H1 (cell line): ENCODE data around the gene SNX30. TPM values are rescaled to one million over a fixed set of nuclear protein-coding genes. Genes with fewer than 3 reads are reported as not detected.

ENCODE experiments used
- CTCF ChIA-PET: fragments of 300-600 bp; sonication (Branson Sonifier 250); formaldehyde crosslinking; loops from one replicate; lab custom pipeline; 2021; ENCODE audit not compliant: partially characterized antibody; lab: Charles Lee
- POLR2A ChIA-PET: fragments of 300-600 bp; sonication (Branson Sonifier 250); formaldehyde crosslinking; loops from one replicate; lab custom pipeline; 2021; ENCODE audit warnings: inconsistent platforms; ENCODE audit not compliant: partially characterized antibody; lab: Charles Lee
- DNase-seq, 2 experiments: peaks; one replicate each; pipeline versions ENCODE4 v3.0.0 to v3.0.0-alpha.2; 2010 to 2022; ENCODE audit warnings: low spot score in 2 of 2, low read depth in 1 of 2, mixed read lengths in 1 of 2
- FAIRE-seq: peaks from 2 replicates; lab custom pipeline; 2011; peaks lifted over from hg19 to GRCh38; lab: Jason Lieb, UNC
- H2AFZ ChIP-seq: 2 replicates; pipeline ENCODE4 v1.8.1; 2012; ENCODE audit warnings: low read length, inconsistent platforms
- H2AK5ac ChIP-seq: 2 replicates; pipeline ENCODE4 v1.6.1; 2013; ENCODE audit warnings: low read depth, low read length
- H2BK120ac ChIP-seq: replicated peaks from 2 replicates; pipeline ENCODE3; 2013; ENCODE audit warnings: low read depth, low read length, inconsistent platforms
- H2BK12ac ChIP-seq: 2 replicates; pipeline ENCODE4 v1.6.1; 2013; ENCODE audit warnings: low read depth, low read length
- H2BK15ac ChIP-seq: 2 replicates; pipeline ENCODE4 v1.6.1; 2013; ENCODE audit warnings: low read length
- H2BK20ac ChIP-seq: 2 replicates; pipeline ENCODE4 v1.6.1; 2013; ENCODE audit warnings: low read length
- H2BK5ac ChIP-seq: 2 replicates; pipeline ENCODE4 v1.6.1; 2013; ENCODE audit warnings: low read depth, low read length
- H3K14ac ChIP-seq: 2 replicates; pipeline ENCODE4 v1.6.1; 2013; ENCODE audit warnings: inconsistent platforms; ENCODE audit not compliant: insufficient read length
- H3K18ac ChIP-seq: 2 replicates; pipeline ENCODE4 v1.6.1; 2013; ENCODE audit warnings: low read length; ENCODE audit errors: extremely low read depth
- H3K23ac ChIP-seq: 2 replicates; pipeline ENCODE4 v1.6.1; 2013; ENCODE audit warnings: inconsistent platforms; ENCODE audit not compliant: insufficient read length
- H3K23me2 ChIP-seq: 2 replicates; pipeline ENCODE4 v1.6.1; 2013; ENCODE audit warnings: low read depth, low read length
- H3K27ac ChIP-seq: 2 replicates; pipeline ENCODE4 v1.6.1; 2011; ENCODE audit warnings: low read depth, low read length, inconsistent platforms
- H3K27me3 ChIP-seq, 4 experiments: replicated peaks in 1 of 4; 1 replicate in 1 of 4; 2 replicates in 3 of 4; pipeline versions ENCODE4 v1.6.1 to v1.8.1; 2011 to 2013; ENCODE audit warnings: low read length in 3 of 4, mild to moderate bottlenecking in 3 of 4, inconsistent platforms in 2 of 4, mixed read lengths in 2 of 4, moderate library complexity in 1 of 4; ENCODE audit not compliant: control insufficient read depth in 3 of 4, insufficient read depth in 3 of 4; ENCODE audit errors: extremely low read depth in 1 of 4
- H3K36me3 ChIP-seq, 4 experiments: 2 replicates each; pipeline versions ENCODE4 v1.6.1 to v1.8.1; 2011 to 2013; ENCODE audit warnings: mild to moderate bottlenecking in 4 of 4, low read length in 3 of 4, moderate library complexity in 2 of 4, control low read depth in 1 of 4, inconsistent platforms in 1 of 4; ENCODE audit not compliant: insufficient read depth in 4 of 4, control insufficient read depth in 2 of 4
- H3K4ac ChIP-seq: replicated peaks from 2 replicates; pipeline ENCODE3; 2013; ENCODE audit warnings: low read length, low read depth, mixed read lengths, inconsistent platforms; ENCODE audit not compliant: insufficient read length
- H3K4me1 ChIP-seq, 4 experiments: replicated peaks in 1 of 4; 1 replicate in 1 of 4; 2 replicates in 3 of 4; pipeline versions ENCODE4 v1.6.1 to v1.8.1; 2011 to 2013; ENCODE audit warnings: low read length in 3 of 4, inconsistent platforms in 2 of 4, mixed read lengths in 1 of 4; ENCODE audit not compliant: insufficient read depth in 4 of 4, control insufficient read depth in 3 of 4
- H3K4me2 ChIP-seq, 2 experiments: 2 replicates each; pipeline versions ENCODE4 v1.6.1 to v1.8.1; 2011 to 2013; ENCODE audit warnings: low read depth in 2 of 2, low read length in 2 of 2, control low read depth in 1 of 2, inconsistent platforms in 1 of 2, mild to moderate bottlenecking in 1 of 2; ENCODE audit not compliant: insufficient read depth in 1 of 2
- H3K4me3 ChIP-seq, 4 experiments: fragments of 200-600, 300-600 bp in 1 of 4; sonication (generic), shearing (Covaris generic), sonication (Bioruptor Twin) in 1 of 4; 2 replicates each; pipeline versions ENCODE4 v1.5.1 to v1.8.1; 2011 to 2016; ENCODE audit warnings: low read length in 4 of 4, low read depth in 3 of 4, control low read depth in 2 of 4, inconsistent platforms in 2 of 4, mild to moderate bottlenecking in 2 of 4, mixed read lengths in 1 of 4, moderate library complexity in 1 of 4; ENCODE audit not compliant: insufficient read depth in 2 of 4; ENCODE audit errors: extremely low read depth in 1 of 4
- H3K56ac ChIP-seq: replicated peaks from 2 replicates; pipeline ENCODE3; 2013; ENCODE audit warnings: low read depth, mild to moderate bottlenecking, mixed read lengths, low read length, inconsistent platforms; ENCODE audit not compliant: insufficient read length
- H3K79me1 ChIP-seq: 2 replicates; pipeline ENCODE4 v1.6.1; 2013; ENCODE audit warnings: low read depth, low read length, control low read depth
- H3K79me2 ChIP-seq, 2 experiments: 2 replicates each; pipeline versions ENCODE4 v1.6.1 to v1.8.1; 2012 to 2013; ENCODE audit warnings: low read length in 2 of 2, mild to moderate bottlenecking in 2 of 2, inconsistent platforms in 1 of 2; ENCODE audit not compliant: insufficient read depth in 2 of 2, control insufficient read depth in 1 of 2
- H3K9ac ChIP-seq, 4 experiments: replicated peaks in 1 of 4; 1 replicate in 1 of 4; 2 replicates in 3 of 4; pipeline versions ENCODE4 v1.6.1 to v1.8.1; 2011 to 2013; ENCODE audit warnings: low read depth in 3 of 4, low read length in 3 of 4, control low read depth in 2 of 4, mild to moderate bottlenecking in 2 of 4, moderate library complexity in 2 of 4, inconsistent platforms in 1 of 4; ENCODE audit errors: extremely low read depth in 1 of 4
- H3K9me3 ChIP-seq, 2 experiments: 2 replicates each; pipeline versions ENCODE4 v1.6.1 to v1.8.1; 2012 to 2013; ENCODE audit warnings: mild to moderate bottlenecking in 2 of 2, moderate library complexity in 2 of 2, control low read depth in 1 of 2, inconsistent platforms in 1 of 2, low read depth in 1 of 2, low read length in 1 of 2, mixed read lengths in 1 of 2; ENCODE audit not compliant: insufficient read depth in 2 of 2
- H4K20me1 ChIP-seq, 2 experiments: replicated peaks in 1 of 2; 2 replicates each; pipeline versions ENCODE3 to v1.8.1; 2011 to 2013; ENCODE audit warnings: inconsistent platforms in 2 of 2, low read length in 2 of 2, mild to moderate bottlenecking in 1 of 2; ENCODE audit not compliant: insufficient read depth in 2 of 2, control insufficient read depth in 1 of 2
- H4K5ac ChIP-seq: 2 replicates; pipeline ENCODE4 v1.6.1; 2013; ENCODE audit warnings: low read length, low read depth, mixed read lengths, inconsistent platforms; ENCODE audit not compliant: insufficient read length
- H4K8ac ChIP-seq: 2 replicates; pipeline ENCODE4 v1.8.0; 2013; ENCODE audit warnings: mild to moderate bottlenecking, moderate library complexity, low read length, inconsistent platforms; ENCODE audit not compliant: insufficient read depth; ENCODE audit errors: extremely low read depth
- H4K91ac ChIP-seq: replicated peaks from 2 replicates; pipeline ENCODE3; 2013; ENCODE audit warnings: low read length, mixed read lengths, inconsistent platforms; ENCODE audit not compliant: insufficient read length
- ATF2 ChIP-seq: IDR thresholded peaks from 2 replicates; pipeline ENCODE4 v1.6.1; 2012; ENCODE audit warnings: low read length, inconsistent platforms
- E2F6 ChIP-seq: IDR thresholded peaks from 2 replicates; pipeline ENCODE4 v1.6.1; 2012; ENCODE audit warnings: inconsistent platforms
- HDAC6 ChIP-seq: IDR thresholded peaks from one replicate; pipeline ENCODE4 v1.7.1; 2012; ENCODE audit warnings: low read depth, mild to moderate bottlenecking, inconsistent platforms, low read length, moderate library complexity
- KDM5A ChIP-seq: fragments of 200-600 bp; IDR thresholded peaks from 2 replicates; pipeline ENCODE4 v1.7.1; 2012; ENCODE audit warnings: mild to moderate bottlenecking, low read length, inconsistent platforms, mixed read lengths
- MAFK ChIP-seq: IDR thresholded peaks from 2 replicates; pipeline ENCODE4 v1.6.1; 2012; ENCODE audit warnings: low read depth, mild to moderate bottlenecking, improper control_type of control experiment, low read length
- RNF2 ChIP-seq: fragments of 200-900, 300-1000 bp; sonication (generic); IDR thresholded peaks from 2 replicates; pipeline ENCODE4 v1.7.1; 2016; ENCODE audit warnings: borderline replicate concordance, low read depth, mild to moderate bottlenecking, antibody characterized with exemption, low read length; ENCODE audit not compliant: poor library complexity, severe bottlenecking; ENCODE audit errors: missing control alignments
- SAP30 ChIP-seq: fragments of 300-600 bp; sonication (generic); IDR thresholded peaks from 2 replicates; pipeline ENCODE4 v1.7.1; 2012; ENCODE audit warnings: low read length, moderate library complexity, mild to moderate bottlenecking, inconsistent platforms; ENCODE audit not compliant: insufficient read depth, insufficient replicate concordance
- SIN3A ChIP-seq, 2 experiments: IDR thresholded peaks in 1 of 2; conservative IDR thresholded peaks in 1 of 2; 2 replicates each; pipeline ENCODE4 v1.6.1; 2011 to 2012; ENCODE audit warnings: low read length in 2 of 2, improper control_type of control experiment in 1 of 2, low read depth in 1 of 2, mild to moderate bottlenecking in 1 of 2
- SP2 ChIP-seq: IDR thresholded peaks from 2 replicates; pipeline ENCODE4 v1.6.1; 2012; ENCODE audit warnings: mild to moderate bottlenecking, low read length, inconsistent platforms
- TCF12 ChIP-seq: IDR thresholded peaks from 2 replicates; pipeline ENCODE4 v1.6.1; 2011; ENCODE audit warnings: low read depth, mild to moderate bottlenecking, low read length
- YY1 ChIP-seq: IDR thresholded peaks from 2 replicates; pipeline ENCODE4 v1.6.1; 2011; ENCODE audit warnings: low read depth, mild to moderate bottlenecking, low read length
- WGBS, 2 experiments: shearing (Covaris generic) in 1 of 2; methylation state at CpG; one replicate each; pipeline versions ENCODE4 v1.1.6 to v1.1.7; 2013 to 2015; ENCODE audit warnings: low lambda C conversion rate in 2 of 2, mixed read lengths in 2 of 2, inconsistent platforms in 1 of 2, low coverage in 1 of 2, missing lambda C conversion rate in 1 of 2; ENCODE audit not compliant: insufficient replicate concordance in 2 of 2, insufficient coverage in 1 of 2, insufficient read length in 1 of 2; ENCODE audit errors: extremely low coverage in 1 of 2, missing lambda C conversion rate in 1 of 2; 5-methylcytosine and 5-hydroxymethylcytosine counted together
- polyA plus RNA-seq, 7 experiments: library from polyadenylated mRNA; depleted of rRNA in 3 of 7; stranded (reverse) in 5 of 7; unstranded in 2 of 7; fragments of >200 nt in 5 of 7; fragments of 200-250 nt in 2 of 7; gene quantifications; 1 replicate in 5 of 7; 2 replicates in 1 of 7; 4 replicates in 1 of 7; pipeline versions ENCODE4 v1.2.1 to v1.2.3, GENCODE V29; 2011 to 2013; ENCODE audit warnings: missing spikeins in 2 of 7, mixed read lengths in 2 of 7
- total RNA-seq: library from RNA; stranded (reverse); fragmentation: NEBNext Ultra II Directional; extraction: Animal tissue kit (Norgen Biotek cat#: 25700); gene quantifications from 2 replicates; pipeline ENCODE4 v1.2.1, GENCODE V29; 2021

Gene SNX30
- total and polyA plus RNA-seq, 2 of the 8 experiments (the other 6 are each of a cell fraction or from before 2014, with no cell fraction given), result 4.0 to 12.2 TPM

GRCh38 chr9:112860451-112860850 lies 109.9 kb downstream of the SNX30 start:
- Histone ChIP-seq H2AFZ (no peak overlapping the region), H3K23me2 (peaks cover 4% of the 10 kb centered on the region; the same call in 1 of the 2 replicates), H3K4me2 (no peak overlapping the region), H4K5ac (no peak overlapping the region), H3K4me1 (no peaks in the 10 kb centered on the region), H3K27me3 (no peaks in the 10 kb centered on the region), H3K18ac (no peak overlapping the region), H3K4me3 (no peak overlapping the region), H3K14ac (no peak overlapping the region), H3K4ac (no peak overlapping the region), H2BK12ac (no peak overlapping the region), H3K36me3 (no peaks in the 10 kb centered on the region), H3K23ac (no peak overlapping the region), H2BK20ac (no peak overlapping the region), H3K27ac (no peak overlapping the region), H3K9me3 (no peaks in the 10 kb centered on the region), H4K91ac (no peak overlapping the region), H2BK15ac (no peak overlapping the region), H3K9ac (no peak overlapping the region), H2AK5ac (no peak overlapping the region), H3K56ac (no peak overlapping the region), H4K20me1 (no peaks in the 10 kb centered on the region), H3K79me2 (no peaks in the 10 kb centered on the region), H3K79me1 (peaks cover 2% of the 10 kb centered on the region; the same call in 1 of the 2 replicates), H2BK120ac (no peak overlapping the region), H2BK5ac (no peak overlapping the region), H4K8ac (no peak overlapping the region)
- ChIA-PET POLR2A (no interaction called here), CTCF (interaction anchor here (0.9 to 6.0 kb wide), 7 partner anchors 12 to 42 kb away, joined by 3 to 51 read pairs (median 4); no protein-coding TSS in a partner anchor)
- WGBS, 2 experiments, result 95% methylated on average over 1 of the region's 1 CpG; no CpG with 5 or more reads in 1 of the 2 experiments
- FAIRE-seq, result no peak
- DNase-seq, result no peak
- TF ChIP-seq KDM5A (no peak), RNF2 (no peak), SAP30 (no peak), YY1 (no peak), SIN3A (conservative IDR thresholded peaks at IDR 0.05 in 1 of 2, IDR thresholded peaks at IDR 0.05 in 1 of 2; ENCODE audit: low read depth in 1 of 2, low read length in 2 of 2) (no peak), E2F6 (no peak), SP2 (no peak), ATF2 (no peak), MAFK (no peak), HDAC6 (no peak), TCF12 (no peak)
